Right renal pelvis (tissue), 4 donors: Measurements from ENCODE around the gene CCR5AS.
"Not testable (repeated sequence)": the region's sequence is repeated elsewhere in the genome, so short reads cannot be mapped to it uniquely, and the experiment has no call there.

ENCODE experiments used
- DNase-seq, 4 donors: peaks; one replicate each; pipeline ENCODE4 v3.0.0-alpha.2; 2013; ENCODE audit warnings: low read depth in 4 of 4, low spot score in 3 of 4, missing footprints in 1 of 4

Gene CCR5AS

GRCh38 chr3:46360907-46361306, 46.0 kb downstream of the CCR5AS start:
- no peak for DNase-seq

DNA sequence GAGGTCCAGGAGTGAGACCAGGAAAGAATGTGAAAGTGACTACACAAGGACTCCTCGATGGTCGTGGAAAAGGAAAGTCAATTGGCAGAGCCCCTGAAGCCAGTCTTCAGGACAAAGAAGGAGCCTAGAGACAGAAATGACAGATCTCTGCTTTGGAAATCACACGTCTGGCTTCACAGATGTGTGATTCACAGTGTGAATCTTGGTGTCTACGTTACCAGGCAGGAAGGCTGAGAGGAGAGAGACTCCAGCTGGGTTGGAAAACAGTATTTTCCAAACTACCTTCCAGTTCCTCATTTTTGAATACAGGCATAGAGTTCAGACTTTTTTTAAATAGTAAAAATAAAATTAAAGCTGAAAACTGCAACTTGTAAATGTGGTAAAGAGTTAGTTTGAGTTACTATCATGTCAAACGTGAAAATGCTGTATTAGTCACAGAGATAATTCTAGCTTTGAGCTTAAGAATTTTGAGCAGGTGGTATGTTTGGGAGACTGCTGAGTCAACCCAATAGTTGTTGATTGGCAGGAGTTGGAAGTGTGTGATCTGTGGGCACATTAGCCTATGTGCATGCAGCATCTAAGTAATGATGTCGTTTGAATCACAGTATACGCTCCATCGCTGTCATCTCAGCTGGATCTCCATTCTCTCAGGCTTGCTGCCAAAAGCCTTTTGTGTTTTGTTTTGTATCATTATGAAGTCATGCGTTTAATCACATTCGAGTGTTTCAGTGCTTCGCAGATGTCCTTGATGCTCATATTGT, 47.0 kb downstream of the CCR5AS start:
- DNase-seq = no peak

DNA sequence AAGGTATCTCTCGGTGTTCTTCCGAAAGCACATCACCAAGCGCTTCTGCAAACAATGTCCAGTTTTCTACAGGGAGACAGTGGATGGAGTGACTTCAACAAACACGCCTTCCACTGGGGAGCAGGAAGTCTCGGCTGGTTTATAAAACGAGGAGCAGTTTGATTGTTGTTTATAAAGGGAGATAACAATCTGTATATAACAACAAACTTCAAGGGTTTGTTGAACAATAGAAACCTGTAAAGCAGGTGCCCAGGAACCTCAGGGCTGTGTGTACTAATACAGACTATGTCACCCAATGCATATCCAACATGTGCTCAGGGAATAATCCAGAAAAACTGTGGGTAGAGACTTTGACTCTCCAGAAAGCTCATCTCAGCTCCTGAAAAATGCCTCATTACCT, 48.4 kb downstream of the CCR5AS start:
- no peak for DNase-seq

GRCh38 chr3:46356909-46357308, 50.0 kb downstream of the CCR5AS start:
- DNase-seq = no peak

GRCh38 chr3:46356276-46356675, 50.6 kb downstream of the CCR5AS start:
- DNase-seq = no peak

- DNase-seq = no peak
Measured at GRCh38 chr3:46354984-46355383, 51.9 kb downstream of the CCR5AS start.

DNA sequence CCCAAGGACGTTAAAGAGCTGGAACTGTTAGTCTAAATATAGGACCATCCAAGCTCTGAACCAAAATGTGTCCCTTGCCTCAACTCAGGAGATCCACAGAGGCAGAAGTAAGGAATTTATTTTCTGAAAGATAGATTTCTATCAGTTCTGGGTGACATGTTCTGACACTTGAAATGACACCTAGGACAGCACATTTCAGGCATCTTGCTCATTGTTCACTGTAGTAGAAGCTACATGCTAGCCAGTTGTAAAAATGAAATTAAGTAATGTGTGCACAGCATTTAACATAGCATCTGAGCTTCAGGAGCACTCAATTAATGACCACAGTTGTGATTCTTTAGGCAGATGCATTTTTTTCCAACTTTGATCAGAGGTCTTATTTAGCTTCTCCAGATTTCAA, 52.4 kb downstream of the CCR5AS start:
- no peak for DNase-seq

DNA sequence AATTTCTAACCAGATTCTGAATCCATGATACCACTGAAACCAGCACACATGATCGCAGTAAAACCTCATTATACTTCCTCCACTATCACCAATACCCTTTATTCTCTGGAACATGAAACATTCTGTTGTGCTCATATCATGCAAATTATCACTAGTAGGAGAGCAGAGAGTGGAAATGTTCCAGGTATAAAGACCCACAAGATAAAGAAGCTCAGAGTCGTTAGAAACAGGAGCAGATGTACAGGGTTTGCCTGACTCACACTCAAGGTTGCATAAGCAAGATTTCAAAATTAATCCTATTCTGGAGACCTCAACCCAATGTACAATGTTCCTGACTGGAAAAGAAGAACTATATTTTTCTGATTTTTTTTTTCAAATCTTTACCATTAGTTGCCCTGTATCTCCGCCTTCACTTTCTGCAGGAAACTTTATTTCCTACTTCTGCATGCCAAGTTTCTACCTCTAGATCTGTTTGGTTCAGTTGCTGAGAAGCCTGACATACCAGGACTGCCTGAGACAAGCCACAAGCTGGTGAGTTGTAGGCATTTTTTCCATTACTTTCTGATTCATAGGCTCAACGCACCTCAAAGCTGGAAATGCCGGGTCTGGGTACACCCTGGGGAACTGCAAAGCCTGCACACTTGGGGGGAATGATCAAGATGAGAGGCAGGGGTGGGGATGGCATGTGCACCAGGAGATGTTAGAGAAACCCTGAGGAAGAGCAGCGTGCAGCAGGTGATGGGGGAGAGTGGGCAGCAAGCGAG, 53.0 kb downstream of the CCR5AS start, which contains the start of gene CCR2:
CCR2 (plus strand) TSS at position 465 of the 764 bp plus-strand sequence. CDS start 3,417 bp downstream, outside the sequence.
- DNase-seq = no peak

- no peak for DNase-seq
Measured at GRCh38 chr3:46353090-46353489, 53.8 kb downstream of the CCR5AS start.

DNA sequence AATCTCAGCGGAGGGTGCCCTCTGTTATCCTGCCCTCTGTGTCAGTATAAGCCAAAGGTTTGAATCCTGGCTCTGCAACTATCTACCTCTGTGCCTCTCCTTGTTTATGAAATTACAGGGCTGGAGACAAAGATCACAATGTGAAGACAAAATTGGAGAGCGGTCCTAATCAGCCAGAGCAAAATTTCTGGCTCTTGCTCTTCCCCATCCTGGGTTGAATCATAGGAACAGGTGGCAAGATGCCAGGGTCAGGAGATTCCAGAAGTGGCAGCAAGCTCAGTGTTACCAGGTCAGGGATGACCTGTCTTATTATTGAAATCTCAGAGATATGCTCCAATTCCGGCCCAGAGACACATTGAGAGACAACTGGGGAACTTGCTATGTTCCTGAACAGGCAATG, 55.2 kb downstream of the CCR5AS start:
- DNase-seq = no peak

DNA sequence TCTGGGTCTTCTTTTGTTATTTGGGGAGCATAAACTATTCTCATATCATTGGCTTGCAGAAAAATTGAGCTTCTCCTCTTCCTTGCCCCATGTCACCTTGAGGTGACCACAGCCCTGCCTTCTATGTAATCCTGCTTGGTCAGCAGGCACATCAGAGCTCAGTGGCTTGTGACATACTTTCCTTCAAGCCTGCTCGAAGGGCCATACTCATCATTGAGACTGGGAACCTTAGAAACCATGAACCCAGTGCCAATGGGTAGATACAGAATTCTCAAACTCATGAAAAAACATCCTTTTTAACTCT, 56.7 kb downstream of the CCR5AS start:
- DNase-seq = no peak

- DNase-seq = no peak
Measured at GRCh38 chr3:46349484-46350261, 57.2 kb downstream of the CCR5AS start.

GRCh38 chr3:46348823-46349482, 57.9 kb downstream of the CCR5AS start:
- DNase-seq = no peak

DNA sequence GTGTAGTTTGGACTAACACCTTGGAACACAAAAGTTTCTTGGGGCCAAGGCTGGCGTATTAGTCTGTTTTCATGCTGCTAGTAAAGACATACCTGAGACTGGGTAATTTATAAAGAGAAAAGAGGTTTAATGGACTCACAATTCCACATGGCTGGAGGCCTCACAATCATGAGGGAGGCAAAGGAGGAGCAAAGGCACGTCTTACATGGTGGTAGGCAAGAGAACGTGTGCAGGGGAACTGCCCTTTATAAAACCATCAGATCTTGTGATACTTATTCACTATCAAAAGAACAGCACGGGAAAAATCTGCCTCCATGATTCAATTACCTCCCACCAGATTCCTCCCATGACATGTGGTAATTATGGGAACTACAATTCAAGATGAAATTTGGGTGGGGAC, 62.4 kb downstream of the CCR5AS start:
- no peak for DNase-seq

- no peak for DNase-seq
Measured at GRCh38 chr3:46338840-46339239, 68.0 kb downstream of the CCR5AS start.

- no peak for DNase-seq
Measured at GRCh38 chr3:46337911-46338310, 69.0 kb downstream of the CCR5AS start.

- no peak for DNase-seq
Measured at GRCh38 chr3:46335541-46335940, 71.3 kb downstream of the CCR5AS start.

GRCh38 chr3:46334741-46335478, 72.0 kb downstream of the CCR5AS start:
- DNase-seq = no peak

- not testable (repeated sequence) for DNase-seq
Measured at GRCh38 chr3:46330676-46331075, 76.2 kb downstream of the CCR5AS start.

- no peak for DNase-seq
Measured at GRCh38 chr3:46325645-46326300, 81.1 kb downstream of the CCR5AS start.
